Gastroesophageal sphincter (tissue), 4 donors: ENCODE results near the gene SMARCA4. TPM values are rescaled to one million over a fixed set of nuclear protein-coding genes. Genes with fewer than 3 reads are reported as not detected.

Source experiments
- ATAC-seq: fragments of 150-250 bp; one replicate; pipeline ENCODE4 v1.9.1; 2016; ENCODE audit warnings: mild to moderate bottlenecking, moderate library complexity
- H3K27ac ChIP-seq, 4 donors: fragments of 200-600 bp; sonication (generic) in 3 of 4; 1 replicate in 3 of 4; 2 replicates in 1 of 4; pipeline ENCODE4 v1.5.1; 2016 to 2019
- H3K27me3 ChIP-seq: fragments of 200-600 bp; sonication (generic); one replicate; pipeline ENCODE4 v1.5.1; 2019
- H3K36me3 ChIP-seq, 2 donors: fragments of 200-600 bp; sonication (generic); one replicate each; pipeline ENCODE4 v1.5.1; 2019; ENCODE audit warnings: control low read depth in 1 of 2
- H3K4me1 ChIP-seq, 3 donors: fragments of 200-600 bp; sonication (generic); 1 replicate in 2 of 3; 2 replicates in 1 of 3; pipeline ENCODE4 v1.5.1; 2016 to 2019; ENCODE audit warnings: control low read depth in 2 of 3
- H3K4me3 ChIP-seq, 2 donors: fragments of 200-600 bp; sonication (generic); one replicate each; pipeline ENCODE4 v1.5.1; 2019; ENCODE audit warnings: mild to moderate bottlenecking in 1 of 2, moderate library complexity in 1 of 2
- H3K9me3 ChIP-seq, 3 donors: fragments of 200-600 bp; sonication (generic); one replicate each; pipeline ENCODE4 v1.5.1; 2017 to 2019; ENCODE audit warnings: control low read depth in 2 of 3
- EP300 ChIP-seq: sonication (generic); formaldehyde crosslinking; IDR thresholded peaks from one replicate; pipeline ENCODE4 v1.6.1; 2017; ENCODE audit warnings: antibody characterized with exemption, mild to moderate bottlenecking
- POLR2A ChIP-seq, 2 donors: fragments of 450-650 bp; IDR thresholded peaks; one replicate each; pipeline ENCODE4 v1.6.1; 2017; ENCODE audit warnings: antibody characterized with exemption in 2 of 2, mild to moderate bottlenecking in 2 of 2, moderate library complexity in 1 of 2
- POLR2AphosphoS5 ChIP-seq: sonication (generic); formaldehyde crosslinking; IDR thresholded peaks from one replicate; pipeline ENCODE4 v1.6.1; 2017; ENCODE audit warnings: antibody characterized with exemption
- WGBS, 2 donors: methylation state at CpG; one replicate each; pipeline ENCODE4 v1.1.5; 2018; ENCODE audit warnings: low coverage in 1 of 2; 5-methylcytosine and 5-hydroxymethylcytosine counted together
- total RNA-seq, 4 donors: library from RNA; depleted of rRNA; stranded (reverse); fragments of >200 nt; gene quantifications; one replicate each; pipeline ENCODE4 v1.1.0, GENCODE V29; 2016
- TF ChIP-seq, protein P1 (sequence below), 4 experiments: fragments of 200-600 bp in 2 of 4; fragments of 450-650 bp in 2 of 4; sonication (generic) in 1 of 4; IDR thresholded peaks; one replicate each; pipeline ENCODE4 v1.5.1; 2017 to 2019; ENCODE audit warnings: antibody characterized with exemption in 4 of 4, mild to moderate bottlenecking in 2 of 4, moderate library complexity in 2 of 4

SMARCA4 gene
- total RNA-seq, 4 donors from 2014 or later, result 37.8 to 77.9 (median 51.1) TPM

DNA sequence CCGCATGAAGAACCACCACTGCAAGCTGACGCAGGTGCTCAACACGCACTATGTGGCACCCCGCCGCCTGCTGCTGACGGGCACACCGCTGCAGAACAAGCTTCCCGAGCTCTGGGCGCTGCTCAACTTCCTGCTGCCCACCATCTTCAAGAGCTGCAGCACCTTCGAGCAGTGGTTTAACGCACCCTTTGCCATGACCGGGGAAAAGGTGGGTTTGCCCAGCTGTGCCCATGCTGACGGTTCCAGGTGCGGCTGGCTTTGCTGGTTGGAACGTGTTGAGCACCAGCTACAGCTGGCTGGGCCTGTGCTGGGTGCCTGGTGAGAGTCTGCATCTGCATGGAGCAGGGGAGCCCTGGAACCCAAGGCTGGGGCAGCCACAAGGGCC, 60.9 kb downstream of the SMARCA4 start:
- no peak for ATAC-seq
- no peaks in the 10 kb centered on the region for H3K9me3 ChIP-seq
- peaks cover 0 to 100% of the 10 kb centered on the region in 2 donors for H3K36me3 ChIP-seq
- no CpG with 5 or more reads among the region's 15 CpGs for WGBS, 2 donors
- no peaks in the 10 kb centered on the region for H3K27me3 ChIP-seq
- TF ChIP-seq POLR2AphosphoS5 (no peak), POLR2A (IDR thresholded peaks at IDR 0.05) (no peak), EP300 (no peak)
- TF ChIP-seq, protein P1, sequence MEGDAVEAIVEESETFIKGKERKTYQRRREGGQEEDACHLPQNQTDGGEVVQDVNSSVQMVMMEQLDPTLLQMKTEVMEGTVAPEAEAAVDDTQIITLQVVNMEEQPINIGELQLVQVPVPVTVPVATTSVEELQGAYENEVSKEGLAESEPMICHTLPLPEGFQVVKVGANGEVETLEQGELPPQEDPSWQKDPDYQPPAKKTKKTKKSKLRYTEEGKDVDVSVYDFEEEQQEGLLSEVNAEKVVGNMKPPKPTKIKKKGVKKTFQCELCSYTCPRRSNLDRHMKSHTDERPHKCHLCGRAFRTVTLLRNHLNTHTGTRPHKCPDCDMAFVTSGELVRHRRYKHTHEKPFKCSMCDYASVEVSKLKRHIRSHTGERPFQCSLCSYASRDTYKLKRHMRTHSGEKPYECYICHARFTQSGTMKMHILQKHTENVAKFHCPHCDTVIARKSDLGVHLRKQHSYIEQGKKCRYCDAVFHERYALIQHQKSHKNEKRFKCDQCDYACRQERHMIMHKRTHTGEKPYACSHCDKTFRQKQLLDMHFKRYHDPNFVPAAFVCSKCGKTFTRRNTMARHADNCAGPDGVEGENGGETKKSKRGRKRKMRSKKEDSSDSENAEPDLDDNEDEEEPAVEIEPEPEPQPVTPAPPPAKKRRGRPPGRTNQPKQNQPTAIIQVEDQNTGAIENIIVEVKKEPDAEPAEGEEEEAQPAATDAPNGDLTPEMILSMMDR (IDR thresholded peaks at IDR 0.05), result no peak
- no peaks in the 10 kb centered on the region for H3K4me1 ChIP-seq
- H3K4me3 ChIP-seq, result no peak overlapping the region
- no peak overlapping the region for H3K27ac ChIP-seq

DNA sequence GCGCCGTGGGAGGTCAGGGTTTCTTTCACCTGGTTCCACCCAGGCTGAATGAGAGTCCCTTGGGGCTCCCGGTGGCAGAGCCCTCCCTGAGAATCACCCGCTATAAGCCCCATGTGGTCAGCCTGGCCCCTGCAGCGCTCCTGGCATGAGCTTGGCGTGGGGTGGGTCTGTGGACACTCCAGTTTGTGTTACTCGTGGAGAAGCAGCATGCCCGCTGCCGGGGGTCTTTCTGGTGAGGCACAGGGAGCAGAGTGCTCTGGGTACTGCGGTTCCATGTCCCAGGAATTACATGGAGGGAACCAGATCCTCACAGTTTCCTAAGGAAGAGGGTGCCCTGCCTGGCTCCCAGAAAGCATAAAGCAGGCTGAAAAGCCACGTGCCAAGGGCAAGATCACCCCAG, 62.2 kb downstream of the SMARCA4 start:
- H3K27ac ChIP-seq, result no peak overlapping the region
- no peaks in the 10 kb centered on the region for H3K9me3 ChIP-seq
- no peak for ATAC-seq
- no peaks in the 10 kb centered on the region for H3K4me1 ChIP-seq
- WGBS, 2 donors, result 88% methylated on average over 8 of the region's 11 CpGs; no CpG with 5 or more reads in 1 of the 2 donors
- TF ChIP-seq EP300, result no peak
- TF ChIP-seq, protein P1 (IDR thresholded peaks at IDR 0.05), result no peak
- TF ChIP-seq POLR2A (IDR thresholded peaks at IDR 0.05), result no peak
- TF ChIP-seq POLR2AphosphoS5, result no peak
- H3K36me3 ChIP-seq, result peaks cover 0 to 100% of the 10 kb centered on the region in 2 donors
- H3K27me3 ChIP-seq, result no peaks in the 10 kb centered on the region
- H3K4me3 ChIP-seq, result no peak overlapping the region

DNA sequence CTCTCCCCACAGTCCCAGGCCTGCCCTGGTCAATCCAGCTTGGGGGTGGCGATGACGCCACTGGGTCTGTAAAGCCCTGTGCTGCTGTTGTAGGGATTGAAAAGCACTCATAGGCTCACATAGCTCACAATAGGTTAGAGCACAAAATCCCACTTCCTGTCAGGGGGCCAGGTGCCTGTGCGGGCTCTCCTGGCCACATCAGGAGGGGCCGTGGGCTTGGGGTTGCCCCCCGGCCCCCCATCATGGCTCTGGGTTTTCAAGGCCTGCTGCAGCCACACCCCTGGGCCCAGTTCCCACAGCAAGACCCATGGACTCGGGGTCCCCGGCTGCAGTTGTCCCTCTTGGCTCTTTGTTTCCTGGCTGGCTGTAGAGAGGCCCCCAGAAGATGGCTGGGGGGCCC, 62.9 kb downstream of the SMARCA4 start:
- H3K36me3 ChIP-seq, result peaks cover 0 to 100% of the 10 kb centered on the region in 2 donors
- 83% methylated on average over 2 of the region's 7 CpGs; no CpG with 5 or more reads in 1 of the 2 donors for WGBS, 2 donors
- no peaks in the 10 kb centered on the region for H3K27me3 ChIP-seq
- ATAC-seq, result no peak
- no peaks in the 10 kb centered on the region for H3K4me1 ChIP-seq
- TF ChIP-seq, protein P1 (IDR thresholded peaks at IDR 0.05), result no peak
- no peak for TF ChIP-seq EP300
- no peak for TF ChIP-seq POLR2AphosphoS5
- H3K9me3 ChIP-seq, result no peaks in the 10 kb centered on the region
- H3K4me3 ChIP-seq, result no peak overlapping the region
- H3K27ac ChIP-seq, result no peak overlapping the region

DNA sequence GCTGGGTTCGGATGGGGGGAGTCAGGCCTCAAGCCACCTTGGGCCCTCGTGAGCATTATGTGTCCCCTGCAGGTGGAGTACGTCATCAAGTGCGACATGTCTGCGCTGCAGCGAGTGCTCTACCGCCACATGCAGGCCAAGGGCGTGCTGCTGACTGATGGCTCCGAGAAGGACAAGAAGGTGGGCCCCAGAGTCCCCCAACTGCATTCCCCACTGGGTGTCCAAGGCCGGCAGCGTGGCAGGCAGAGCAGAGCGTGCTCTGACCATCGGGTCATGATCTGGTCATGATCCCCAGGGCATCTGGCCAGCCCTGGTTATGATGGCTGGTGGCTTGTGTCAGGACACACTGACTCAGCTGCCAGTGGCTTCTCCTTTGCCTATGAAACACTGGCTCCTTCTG, 63.4 kb downstream of the SMARCA4 start:
- Histone ChIP-seq H3K27ac (no peak overlapping the region), H3K4me3 (no peak overlapping the region), H3K4me1 (no peaks in the 10 kb centered on the region), H3K36me3 (peaks cover 0 to 100% of the 10 kb centered on the region in 2 donors), H3K9me3 (no peaks in the 10 kb centered on the region), H3K27me3 (no peaks in the 10 kb centered on the region)
- no CpG with 5 or more reads among the region's 13 CpGs for WGBS, 2 donors
- TF ChIP-seq POLR2A (IDR thresholded peaks at IDR 0.05) (no peak), POLR2AphosphoS5 (no peak), EP300 (no peak)
- TF ChIP-seq, protein P1 (IDR thresholded peaks at IDR 0.05), result no peak
- ATAC-seq, result no peak

DNA sequence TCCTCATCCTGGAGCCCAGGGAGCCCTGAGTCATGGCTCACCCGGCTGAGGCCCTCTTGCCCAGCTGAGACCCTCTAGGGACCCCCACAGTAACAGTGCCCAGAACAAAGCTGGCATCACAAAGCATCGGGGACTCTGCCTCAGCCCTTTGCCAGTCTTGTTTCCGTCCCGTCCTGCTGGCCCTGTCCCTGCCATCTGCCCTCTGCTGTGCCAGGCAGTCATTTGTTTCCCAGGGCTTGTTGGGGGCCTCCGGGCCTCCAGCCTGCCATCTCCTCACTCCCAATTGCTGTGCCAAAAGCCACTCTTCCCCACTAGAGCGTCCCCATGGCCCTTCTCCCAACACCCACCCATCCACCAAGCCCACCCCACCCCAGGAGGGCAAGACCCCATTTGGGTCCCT, 64.2 kb downstream of the SMARCA4 start:
- WGBS, 2 donors, result no CpG with 5 or more reads among the region's 6 CpGs
- ATAC-seq, result no peak
- Histone ChIP-seq H3K27ac (no peak overlapping the region), H3K36me3 (peaks cover 0 to 100% of the 10 kb centered on the region in 2 donors), H3K4me3 (no peak overlapping the region), H3K27me3 (no peaks in the 10 kb centered on the region), H3K9me3 (no peaks in the 10 kb centered on the region), H3K4me1 (no peaks in the 10 kb centered on the region)
- TF ChIP-seq POLR2AphosphoS5 (no peak), EP300 (no peak), POLR2A (IDR thresholded peaks at IDR 0.05) (no peak)
- TF ChIP-seq, protein P1 (IDR thresholded peaks at IDR 0.05), result no peak
